Esophagus squamous epithelium (tissue), 4 donors: ENCODE data around the gene DIP2A.

ENCODE experiments used
- POLR2A ChIP-seq, 4 donors: fragments of 450-650 bp; IDR thresholded peaks; one replicate each; pipeline ENCODE4 v1.6.1; 2017; ENCODE audit warnings: antibody characterized with exemption in 4 of 4, mild to moderate bottlenecking in 4 of 4, moderate library complexity in 3 of 4
- TF ChIP-seq, protein P1 (sequence below), 6 experiments: fragments of 450-650 bp in 4 of 6; fragments of 200-600 bp in 2 of 6; sonication (generic) in 2 of 6; IDR thresholded peaks; one replicate each; pipeline ENCODE4 v1.5.1; 2016 to 2019; ENCODE audit warnings: antibody characterized with exemption in 6 of 6, mild to moderate bottlenecking in 4 of 6, moderate library complexity in 4 of 6

- TF ChIP-seq, protein P1, sequence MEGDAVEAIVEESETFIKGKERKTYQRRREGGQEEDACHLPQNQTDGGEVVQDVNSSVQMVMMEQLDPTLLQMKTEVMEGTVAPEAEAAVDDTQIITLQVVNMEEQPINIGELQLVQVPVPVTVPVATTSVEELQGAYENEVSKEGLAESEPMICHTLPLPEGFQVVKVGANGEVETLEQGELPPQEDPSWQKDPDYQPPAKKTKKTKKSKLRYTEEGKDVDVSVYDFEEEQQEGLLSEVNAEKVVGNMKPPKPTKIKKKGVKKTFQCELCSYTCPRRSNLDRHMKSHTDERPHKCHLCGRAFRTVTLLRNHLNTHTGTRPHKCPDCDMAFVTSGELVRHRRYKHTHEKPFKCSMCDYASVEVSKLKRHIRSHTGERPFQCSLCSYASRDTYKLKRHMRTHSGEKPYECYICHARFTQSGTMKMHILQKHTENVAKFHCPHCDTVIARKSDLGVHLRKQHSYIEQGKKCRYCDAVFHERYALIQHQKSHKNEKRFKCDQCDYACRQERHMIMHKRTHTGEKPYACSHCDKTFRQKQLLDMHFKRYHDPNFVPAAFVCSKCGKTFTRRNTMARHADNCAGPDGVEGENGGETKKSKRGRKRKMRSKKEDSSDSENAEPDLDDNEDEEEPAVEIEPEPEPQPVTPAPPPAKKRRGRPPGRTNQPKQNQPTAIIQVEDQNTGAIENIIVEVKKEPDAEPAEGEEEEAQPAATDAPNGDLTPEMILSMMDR (IDR thresholded peaks at IDR 0.05): no peak
- no peak for TF ChIP-seq POLR2A (IDR thresholded peaks at IDR 0.05)
Observed at GRCh38 chr21:46469275-46469674, 10.6 kb downstream of the DIP2A start.
